KOPT-K1 (cell line): ENCODE results near the gene IRX4.
A peak's percentile ranks its signal among the peaks of the same experiment; 100 is the strongest.

Experiments
- H3K27ac ChIP-seq: fragments of 200-600 bp; sonication (generic); 2 replicates; pipeline ENCODE4 v1.5.1; 2016; ENCODE audit warnings: antibody characterized with exemption, mild to moderate bottlenecking, low read depth, low read length; ENCODE audit not compliant: poor library complexity, severe bottlenecking
- H3K36me3 ChIP-seq: fragments of 200-600 bp; sonication (generic); 2 replicates; pipeline ENCODE4 v1.5.1; 2017; ENCODE audit warnings: antibody characterized with exemption, mild to moderate bottlenecking, low read length, moderate library complexity; ENCODE audit not compliant: insufficient read depth
- H3K9me3 ChIP-seq: fragments of 200-600 bp; sonication (generic); 2 replicates; pipeline ENCODE4 v1.5.1; 2017; ENCODE audit warnings: antibody characterized with exemption, low read length, mild to moderate bottlenecking; ENCODE audit not compliant: insufficient read depth, poor library complexity, severe bottlenecking

IRX4 gene

GRCh38 chr5:1836891-1837880, 45.5 kb downstream of the IRX4 start:
- Histone ChIP-seq H3K36me3 (no peaks in the 10 kb centered on the region), H3K27ac (no peak overlapping the region), H3K9me3 (no peaks in the 10 kb centered on the region)

DNA sequence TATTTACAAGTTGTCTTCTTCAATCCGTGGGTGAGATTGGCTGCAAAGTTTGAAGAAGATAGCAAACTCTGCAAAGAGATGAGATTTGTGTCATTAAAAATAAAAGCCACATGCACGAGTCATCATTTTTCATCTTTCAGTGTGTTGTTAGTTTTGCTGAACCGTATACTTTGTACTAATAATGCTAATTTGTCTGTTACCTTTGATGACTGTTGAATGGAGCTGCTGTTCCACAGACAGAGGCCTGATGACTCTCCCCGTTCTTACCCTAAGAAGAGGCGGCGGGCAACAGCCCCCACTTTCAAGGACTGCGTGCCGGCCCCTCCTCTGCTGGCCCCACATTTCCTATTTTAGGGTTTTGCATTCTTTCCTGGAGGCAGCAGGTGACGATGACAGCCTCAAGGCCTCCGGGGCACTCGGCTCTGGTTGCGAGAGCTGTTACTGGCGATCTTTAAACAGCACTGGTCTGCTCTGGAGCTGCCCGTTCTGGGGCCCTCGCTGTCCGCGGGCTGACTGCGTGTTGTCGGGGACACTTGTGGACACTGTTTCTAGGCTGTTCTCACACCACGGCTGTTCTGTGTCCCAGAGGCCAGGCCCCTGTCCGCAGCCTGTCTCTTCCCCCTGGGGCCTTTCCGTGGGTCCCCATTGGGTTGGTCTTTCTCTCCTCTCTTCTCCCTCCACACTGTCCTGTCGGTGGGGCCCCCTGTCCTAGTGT, 46.4 kb downstream of the IRX4 start:
- H3K27ac ChIP-seq: no peak overlapping the region
- H3K9me3 ChIP-seq: no peaks in the 10 kb centered on the region
- H3K36me3 ChIP-seq: no peaks in the 10 kb centered on the region

DNA sequence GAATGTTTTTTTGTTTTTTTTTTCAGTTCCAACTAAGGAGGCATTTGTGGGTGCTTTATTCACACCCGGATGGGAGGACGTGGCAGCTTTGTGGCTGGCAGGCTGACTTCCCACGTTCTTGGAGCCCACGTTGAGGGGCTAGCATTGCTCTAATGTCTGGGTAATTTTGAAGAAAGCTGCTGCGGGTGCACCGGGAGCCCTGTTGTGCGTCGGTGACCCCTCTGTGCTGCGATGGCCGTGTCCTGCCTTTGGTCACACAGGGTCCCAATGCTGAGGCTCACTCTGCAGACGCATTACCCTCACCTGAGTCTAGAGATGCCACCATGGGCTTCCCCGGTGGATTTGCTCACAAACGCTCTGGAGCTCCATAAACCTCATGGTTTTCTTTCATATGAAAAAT, 47.3 kb downstream of the IRX4 start:
- Histone ChIP-seq H3K9me3 (no peaks in the 10 kb centered on the region), H3K27ac (no peak overlapping the region)

GRCh38 chr5:1834721-1835429, 47.9 kb downstream of the IRX4 start:
- Histone ChIP-seq H3K27ac (no peak overlapping the region), H3K36me3 (no peaks in the 10 kb centered on the region), H3K9me3 (no peaks in the 10 kb centered on the region)

More for the DNA sequence above, 47.3 kb downstream of the IRX4 start:
- H3K36me3 ChIP-seq: no peaks in the 10 kb centered on the region

DNA sequence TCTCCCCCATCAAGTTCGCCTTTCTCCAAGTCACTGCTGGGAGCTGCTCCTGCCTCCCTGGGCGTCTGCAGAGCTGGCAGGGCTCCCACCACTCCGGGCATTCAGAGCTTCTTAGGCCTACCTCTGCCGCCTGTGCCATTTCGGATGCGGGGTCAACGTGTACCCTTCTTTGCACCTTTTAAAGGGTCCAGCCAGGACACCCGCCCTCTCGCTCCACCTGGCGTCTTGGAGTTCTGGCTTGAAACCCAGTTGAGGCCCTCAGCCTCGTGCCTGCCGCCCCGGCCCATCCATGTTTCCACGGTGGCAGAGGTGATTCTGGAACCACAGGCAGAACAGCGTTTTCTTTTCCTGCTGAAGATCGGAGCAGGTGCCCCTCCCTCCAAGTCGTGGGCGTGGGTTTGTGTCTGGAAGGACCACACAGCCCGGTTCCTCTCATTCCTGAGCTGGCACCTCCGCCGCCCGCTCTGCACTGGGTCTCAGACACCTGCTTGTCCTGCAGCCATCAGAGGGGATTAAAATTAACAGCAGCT, 48.6 kb downstream of the IRX4 start:
- H3K36me3 ChIP-seq: no peaks in the 10 kb centered on the region
- H3K27ac ChIP-seq: no peak overlapping the region
- no peaks in the 10 kb centered on the region for H3K9me3 ChIP-seq

- no peak overlapping the region for H3K27ac ChIP-seq
- H3K9me3 ChIP-seq: no peaks in the 10 kb centered on the region
- no peaks in the 10 kb centered on the region for H3K36me3 ChIP-seq
Observed at GRCh38 chr5:1833264-1834021, 49.3 kb downstream of the IRX4 start.

- H3K36me3 ChIP-seq: no peaks in the 10 kb centered on the region
- H3K27ac ChIP-seq: peak overlapping the region; percentile 45
- no peaks in the 10 kb centered on the region for H3K9me3 ChIP-seq
Observed at GRCh38 chr5:1832511-1833250, 50.0 kb downstream of the IRX4 start.

GRCh38 chr5:1831677-1832313, 50.9 kb downstream of the IRX4 start:
- Histone ChIP-seq H3K27ac (peak overlapping the region; percentile 45), H3K9me3 (no peaks in the 10 kb centered on the region), H3K36me3 (no peaks in the 10 kb centered on the region)

DNA sequence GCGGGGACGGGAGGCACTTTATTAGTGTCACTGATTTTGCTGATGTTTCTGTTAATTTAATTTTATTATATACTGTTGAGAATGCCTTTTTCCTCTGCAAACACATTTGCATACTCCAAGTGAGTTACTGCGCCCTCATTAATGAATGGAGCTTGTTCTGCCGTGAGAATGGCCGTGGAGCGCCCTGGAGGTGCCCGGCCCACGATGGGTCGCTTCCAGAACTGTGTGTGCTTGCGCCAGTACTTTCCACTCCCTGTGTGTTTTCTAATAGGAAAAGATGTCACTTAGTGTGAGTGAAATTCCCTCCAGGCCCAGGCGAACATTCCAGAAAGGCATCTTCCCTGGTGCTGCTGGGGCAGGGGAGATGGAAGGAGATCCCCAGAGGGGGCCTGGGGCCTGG, 51.5 kb downstream of the IRX4 start:
- Histone ChIP-seq H3K36me3 (no peaks in the 10 kb centered on the region; the same call in 1 of the 2 replicates), H3K9me3 (no peaks in the 10 kb centered on the region)

GRCh38 chr5:1830571-1831228, 52.0 kb downstream of the IRX4 start:
- H3K9me3 ChIP-seq: no peaks in the 10 kb centered on the region
- H3K36me3 ChIP-seq: no peaks in the 10 kb centered on the region; the same call in 1 of the 2 replicates
- H3K27ac ChIP-seq: no peak overlapping the region

More for the DNA sequence above, 51.5 kb downstream of the IRX4 start:
- no peak overlapping the region for H3K27ac ChIP-seq

GRCh38 chr5:1827886-1828397, 54.8 kb downstream of the IRX4 start:
- Histone ChIP-seq H3K9me3 (no peaks in the 10 kb centered on the region), H3K36me3 (peaks cover 14% of the 10 kb centered on the region), H3K27ac (peak overlapping the region; percentile 45)
